K562 (cell line): ENCODE measurements around the gene CDC26. TPM values are rescaled to one million over a fixed set of nuclear protein-coding genes. Genes with fewer than 3 reads are reported as not detected.
A peak's percentile ranks its signal among the peaks of the same experiment; 100 is the strongest.

Experiments
- ATAC-seq: fragments of 200-7000 bp; cut with Tn5 transposase; 3 replicates; pipeline ENCODE4 v1.9.1; 2020; ENCODE audit warnings: moderate library complexity
- BruUV-seq: library from RNA; stranded (reverse); fragments of 400-500 nt; replicated peaks from 2 replicates; lab custom pipeline; 2021; lab: Mats Ljungman, UMichigan
- CTCF ChIA-PET: fragments of 300-600 bp; formaldehyde crosslinking; extraction: SDS; loops from one replicate; lab custom pipeline; 2021; ENCODE audit warnings: low intra/inter-chr PET ratio; lab: Yijun Ruan, JAX
- POLR2A ChIA-PET: fragments of 300-600, 350-650 bp; sonication (Branson Sonifier 250); formaldehyde crosslinking; extraction: SDS; loops from one replicate; lab custom pipeline; 2021; ENCODE audit warnings: antibody characterized with exemption, inconsistent platforms; lab: Yijun Ruan, JAX
- DNase-seq, 4 experiments: peaks; one replicate each; pipeline versions ENCODE4 v3.0.0 to v3.0.0-alpha.2; 2011 to 2018; ENCODE audit warnings: low spot score in 3 of 4, mixed read lengths in 3 of 4; ENCODE audit errors: extremely low read depth in 1 of 4
- FAIRE-seq: peaks from 2 replicates; lab custom pipeline; 2011; peaks lifted over from hg19 to GRCh38; lab: Jason Lieb, UNC
- H2AFZ ChIP-seq: 2 replicates; pipeline ENCODE4 v1.6.0; 2011; ENCODE audit warnings: low read depth, low read length, control low read depth, inconsistent platforms
- H3K27ac ChIP-seq: fragments of 200-600 bp; 3 replicates; pipeline ENCODE4 v1.8.0; 2011; ENCODE audit warnings: low read depth, mild to moderate bottlenecking, control low read depth, inconsistent platforms, low read length, moderate library complexity, mixed read lengths; ENCODE audit errors: extremely low read depth
- H3K27me3 ChIP-seq, 2 experiments: fragments of 300-600 bp in 1 of 2; 2 replicates in 1 of 2; 3 replicates in 1 of 2; pipeline versions ENCODE4 v1.6.0 to v1.8.0; 2011; ENCODE audit warnings: inconsistent platforms in 2 of 2, low read length in 2 of 2, mild to moderate bottlenecking in 1 of 2, mixed read lengths in 1 of 2, moderate library complexity in 1 of 2; ENCODE audit not compliant: control insufficient read depth in 2 of 2, insufficient read depth in 2 of 2
- H3K36me3 ChIP-seq: fragments of 300-600 bp; 3 replicates; pipeline ENCODE4 v1.8.0; 2011; ENCODE audit warnings: mild to moderate bottlenecking, low read length, inconsistent platforms; ENCODE audit not compliant: control insufficient read depth, insufficient read depth
- H3K4me1 ChIP-seq, 2 experiments: fragments of 200-600 bp in 1 of 2; replicated peaks in 1 of 2; 2 replicates in 1 of 2; 3 replicates in 1 of 2; pipeline versions ENCODE4 v1.5.1 to v1.8.0; 2011; ENCODE audit warnings: inconsistent platforms in 2 of 2, low read length in 2 of 2, mild to moderate bottlenecking in 1 of 2, mixed read lengths in 1 of 2, moderate library complexity in 1 of 2; ENCODE audit not compliant: control insufficient read depth in 2 of 2, insufficient read depth in 2 of 2
- H3K4me2 ChIP-seq: 2 replicates; pipeline ENCODE4 v1.6.1; 2011; ENCODE audit warnings: low read length, control low read depth, inconsistent platforms, mixed read lengths; ENCODE audit not compliant: insufficient read depth
- H3K4me3 ChIP-seq: fragments of 200-600 bp; sonication (generic), shearing (Covaris generic); 2 replicates; pipeline ENCODE4 v1.5.1; 2016; ENCODE audit warnings: control low read depth, inconsistent platforms
- H3K79me2 ChIP-seq: fragments of 200-600 bp; 3 replicates; pipeline ENCODE4 v1.8.0; 2011; ENCODE audit warnings: low read length, inconsistent platforms; ENCODE audit not compliant: control insufficient read depth, insufficient read depth
- H3K9ac ChIP-seq, 2 experiments: 2 replicates each; pipeline versions ENCODE4 v1.6.0 to v1.6.1; 2011; ENCODE audit warnings: low read depth in 2 of 2, low read length in 2 of 2, control low read depth in 1 of 2, inconsistent platforms in 1 of 2, mild to moderate bottlenecking in 1 of 2, mixed read lengths in 1 of 2; ENCODE audit not compliant: insufficient read depth in 1 of 2
- H3K9me1 ChIP-seq: one replicate; pipeline ENCODE4 v1.6.0; 2011; ENCODE audit warnings: inconsistent platforms, mild to moderate bottlenecking, low read length, moderate library complexity; ENCODE audit not compliant: control insufficient read depth, insufficient read depth
- H3K9me3 ChIP-seq: replicated peaks from 2 replicates; pipeline ENCODE4 v1.5.1; 2011; ENCODE audit warnings: low read depth, low read length, inconsistent platforms; ENCODE audit not compliant: control insufficient read depth, insufficient read depth
- H4K20me1 ChIP-seq: replicated peaks from 2 replicates; pipeline ENCODE4 v1.6.1; 2011; ENCODE audit warnings: low read length, inconsistent platforms, mixed read lengths; ENCODE audit not compliant: control insufficient read depth, insufficient read depth
- BRCA1 ChIP-seq, 2 experiments: fragments of 450-650 bp in 1 of 2; sonication (generic) in 1 of 2; formaldehyde crosslinking in 1 of 2; IDR thresholded peaks; 2 replicates each; pipeline versions ENCODE4 v1.5.0 to v1.6.1; 2017 to 2020; ENCODE audit warnings: mild to moderate bottlenecking in 1 of 2, missing genetic modification reagents in 1 of 2
- ETS2 ChIP-seq: IDR thresholded peaks from 2 replicates; pipeline ENCODE4 v1.6.1; 2016; ENCODE audit warnings: borderline replicate concordance, missing genetic modification characterization, mild to moderate bottlenecking, moderate library complexity, missing compliant biosample characterization; ENCODE audit not compliant: poor library complexity, severe bottlenecking
- FOXA1 ChIP-seq: fragments of 450-650 bp; IDR thresholded peaks from 2 replicates; pipeline ENCODE4 v1.6.1; 2016; ENCODE audit warnings: mild to moderate bottlenecking, borderline replicate concordance
- NFIC ChIP-seq: fragments of 450-650 bp; IDR thresholded peaks from 2 replicates; pipeline ENCODE4 v1.6.1; 2017; ENCODE audit warnings: mild to moderate bottlenecking, inconsistent platforms
- NFIX ChIP-seq: fragments of 250-450 bp; sonication (Bioruptor Pico); IDR thresholded peaks from 2 replicates; pipeline ENCODE4 v1.4.0; 2020; ENCODE audit warnings: low read depth, mild to moderate bottlenecking, moderate library complexity
- SMARCE1 ChIP-seq: fragments of 450-650 bp; IDR thresholded peaks from 2 replicates; pipeline ENCODE4 v1.7.1; 2016; ENCODE audit warnings: mild to moderate bottlenecking
- ZNF146 ChIP-seq: IDR thresholded peaks from one replicate; pipeline ENCODE4 v1.6.1; 2018; ENCODE audit warnings: missing compliant biosample characterization; ENCODE audit not compliant: unreplicated experiment
- ZNF175 ChIP-seq: fragments of 200-800 bp; sonication (Bioruptor generic); IDR thresholded peaks from 2 replicates; pipeline ENCODE4 v1.6.1; 2016; ENCODE audit warnings: low read depth, mild to moderate bottlenecking, missing genetic modification characterization, missing compliant biosample characterization
- WGBS: fragments of 100-300 bp; shearing (Covaris generic); methylation state at CpG from one replicate; pipeline ENCODE4 v1.1.6; 2016; ENCODE audit warnings: low coverage, mixed read lengths; ENCODE audit not compliant: insufficient coverage; ENCODE audit errors: missing lambda C conversion rate; 5-methylcytosine and 5-hydroxymethylcytosine counted together
- in situ Hi-C: fragments of 300-500 bp; cut with MboI; formaldehyde crosslinking; loops from 4 replicates; pipeline ENCODE4 v1.15.0; 2018; ENCODE audit warnings: inconsistent platforms, mixed read lengths
- intact Hi-C: fragments of 100-400 bp; cut with micrococcal nuclease; formaldehyde crosslinking; loops from 2 replicates; pipeline ENCODE4 v1.14.2; 2022
- polyA plus RNA-seq, 8 experiments: library from polyadenylated mRNA; depleted of rRNA in 4 of 8; stranded (reverse) in 5 of 8; unstranded in 3 of 8; fragments of >200 nt; fragmentation: Nextera tagmentation in 2 of 8; fragmentation: Illumina TruSeq in 1 of 8; extraction: Ambion mirVana in 2 of 8; extraction: Trizol in 1 of 8; gene quantifications; 2 replicates each; pipeline versions ENCODE4 v1.2.1 to v1.2.3, GENCODE V29; 2011 to 2014; ENCODE audit warnings: inconsistent platforms in 1 of 8, missing spikeins in 1 of 8
- total RNA-seq, 7 experiments: library from RNA; depleted of rRNA in 6 of 7; stranded (reverse); fragments of >200 nt in 6 of 7; fragmentation: Illumina TruSeq in 2 of 7; extraction: Trizol in 2 of 7; gene quantifications; 2 replicates each; pipeline versions ENCODE4 v1.2.1 to v1.2.3, GENCODE V29; 2011 to 2021; ENCODE audit warnings: low replicate concordance in 1 of 7

CDC26 gene
- total and polyA plus RNA-seq, 9 of the 15 experiments (the other 6 are each of a cell fraction or from before 2014, with no cell fraction given): 33.0 to 147 (median 60.0) TPM

GRCh38 chr9:113247640-113248039 lies 27.7 kb downstream of the CDC26 start:
- H3K36me3 ChIP-seq: no peaks in the 10 kb centered on the region; the same call in 2 of the 3 replicates
- no TSS peak for BruUV-seq
- no peaks in the 10 kb centered on the region for H3K27me3 ChIP-seq
- H4K20me1 ChIP-seq: no peaks in the 10 kb centered on the region
- FAIRE-seq: no peak
- H3K27ac ChIP-seq: no peak overlapping the region
- in situ Hi-C loops: no loop called here
- TF ChIP-seq NFIX (CRISPR knock-in tag) (peak; percentile 94), ZNF146 (CRISPR knock-in tag) (no peak), NFIC (peak; percentile 96), FOXA1 (no peak)
- H3K4me1 ChIP-seq: peaks cover 0 to 3% of the 10 kb centered on the region in 2 experiments; a peak in 2 of 5 replicates
- H2AFZ ChIP-seq: no peak overlapping the region
- no peak overlapping the region for H3K9ac ChIP-seq
- no peak overlapping the region for H3K4me2 ChIP-seq
- no peaks in the 10 kb centered on the region for H3K9me1 ChIP-seq
- intact Hi-C loops: no loop called here
- CTCF ChIA-PET: no interaction called here
- H3K9me3 ChIP-seq: no peaks in the 10 kb centered on the region
- POLR2A ChIA-PET: interaction anchor here (0.8 to 1.1 kb wide), 3 partner anchors 13 to 52 kb away, joined by 3 to 6 read pairs (median 3); no protein-coding TSS in a partner anchor
- H3K79me2 ChIP-seq: peaks cover 10% of the 10 kb centered on the region; the same call in 2 of the 3 replicates
- no peak for DNase-seq
- H3K4me3 ChIP-seq: no peak overlapping the region
- no peak for ATAC-seq

- Histone ChIP-seq H3K36me3 (no peaks in the 10 kb centered on the region; the same call in 2 of the 3 replicates), H3K4me1 (peaks cover 3 to 7% of the 10 kb centered on the region in 2 experiments; a peak in 3 of 5 replicates), H3K9me3 (no peaks in the 10 kb centered on the region), H2AFZ (no peak overlapping the region), H3K4me3 (no peak overlapping the region), H3K27me3 (no peaks in the 10 kb centered on the region), H3K9me1 (no peaks in the 10 kb centered on the region), H4K20me1 (no peaks in the 10 kb centered on the region), H3K27ac (peak overlapping the region; percentile 12; the same call in 1 of the 3 replicates), H3K79me2 (peaks cover 10% of the 10 kb centered on the region; the same call in 2 of the 3 replicates), H3K4me2 (no peak overlapping the region), H3K9ac (no peak overlapping the region)
- FAIRE-seq: no peak
- DNase-seq: peak in 1 of 4 experiments; percentile 16
- in situ Hi-C loops (no loop called here), intact Hi-C loops (no loop called here)
- ATAC-seq: peak; percentile 68
- TF ChIP-seq BRCA1 (IDR thresholded peaks at IDR 0.05) (no peak), BRCA1 (CRISPR knock-in tag; IDR thresholded peaks at IDR 0.05) (no peak), ZNF175 (CRISPR knock-in tag) (0 out of 2 replicates have a peak, but pooled peaks have one; percentile 37), ETS2 (tag) (no peak), SMARCE1 (no peak)
- BruUV-seq: no TSS peak
- ChIA-PET CTCF (no interaction called here), POLR2A (interaction anchor here (0.9 to 1.1 kb wide), 2 partner anchors 14 to 23 kb away, joined by 3 read pairs; no protein-coding TSS in a partner anchor)
- WGBS: 28% methylated on average over 6 of the region's 6 CpGs
Measured at GRCh38 chr9:113246928-113247327, 28.4 kb downstream of the CDC26 start.
